Stimulated activated CD4-positive, alpha-beta T cell treated with anti-CD3 and anti-CD28 coated beads, TNF-alpha, amount 100 ng/mL, for 24 hours (primary cell): ENCODE data around the gene FAM3D.

ENCODE experiments used
- DNase-seq, 3 experiments: peaks; one replicate each; pipeline ENCODE4 v3.0.0-alpha.2; 2020; ENCODE audit warnings: low read depth in 3 of 3

Gene FAM3D

DNA sequence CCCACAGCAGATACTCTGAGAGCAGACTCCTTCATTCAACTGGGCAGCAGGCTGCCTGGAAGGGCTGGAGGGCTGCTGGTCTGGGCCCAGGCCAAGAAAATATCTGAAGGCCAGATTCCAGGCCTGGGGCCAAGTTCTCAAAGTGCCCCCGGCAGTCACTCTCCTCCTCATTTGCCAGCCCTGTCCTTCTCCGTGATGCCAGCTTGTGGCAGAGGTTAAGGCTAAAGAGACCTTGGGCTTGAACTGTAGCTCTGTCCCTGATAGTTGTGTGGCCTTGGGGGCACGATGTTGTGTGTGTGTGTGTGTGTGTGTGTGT, 39.0 kb downstream of the FAM3D start:
- no peak for DNase-seq

DNA sequence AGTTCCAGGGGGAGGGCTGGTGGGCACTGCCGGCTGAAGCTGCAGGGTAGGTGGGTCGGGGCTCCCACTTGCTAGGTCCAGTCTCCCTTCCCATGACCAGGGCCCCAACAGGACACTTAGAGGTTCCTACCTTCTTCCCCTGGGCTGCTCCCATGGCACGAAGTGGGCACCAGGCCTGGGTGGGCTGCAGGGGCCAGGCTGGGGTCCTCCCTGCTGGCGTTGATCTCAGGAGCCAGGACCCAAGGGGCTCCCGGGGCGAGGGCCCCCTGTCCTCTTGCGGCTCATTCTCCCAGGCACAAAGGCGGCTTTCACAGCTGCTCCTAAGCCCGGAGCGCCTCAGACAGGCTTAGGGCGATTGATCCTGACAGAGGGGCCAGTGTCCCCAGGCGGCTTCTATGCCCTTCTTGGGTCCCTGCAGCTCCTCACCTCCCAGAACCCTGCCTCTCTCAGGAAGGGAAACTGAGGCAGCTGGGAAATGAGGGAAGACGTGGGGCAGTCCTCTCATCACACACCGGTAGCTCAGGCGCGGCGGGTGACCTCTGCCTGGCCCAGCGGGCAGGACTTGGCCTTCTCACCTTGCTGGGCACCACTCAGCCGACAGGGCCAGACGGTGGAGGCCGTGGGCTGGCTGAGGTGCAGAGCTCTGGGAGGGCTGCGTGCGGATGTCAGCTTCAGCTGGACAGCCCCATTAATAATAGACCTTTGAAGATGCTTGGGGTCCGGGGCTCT, 39.6 kb downstream of the FAM3D start:
- no peak for DNase-seq

- DNase-seq = no peak
Measured at GRCh38 chr3:58625196-58625824, 41.3 kb downstream of the FAM3D start.

DNA sequence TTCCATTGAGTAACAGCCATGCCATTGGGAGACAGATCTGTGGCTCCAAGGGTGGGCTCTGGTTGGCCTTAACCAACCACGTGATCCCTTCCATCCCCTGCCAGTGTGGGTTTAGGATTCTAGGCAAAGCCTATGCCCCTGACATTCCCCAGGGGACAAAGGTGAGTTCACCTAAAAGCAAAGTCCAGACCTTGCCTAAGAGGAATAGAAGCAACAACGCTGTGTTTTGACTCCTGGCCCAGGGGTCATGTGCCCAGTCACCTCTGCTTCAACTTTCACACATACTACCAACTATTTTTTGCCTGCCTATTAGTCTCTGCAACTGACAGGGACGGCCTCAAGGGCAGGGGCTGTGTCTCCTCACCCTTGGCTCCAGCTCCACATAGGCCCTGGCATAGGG, 42.0 kb downstream of the FAM3D start:
- DNase-seq = no peak

DNA sequence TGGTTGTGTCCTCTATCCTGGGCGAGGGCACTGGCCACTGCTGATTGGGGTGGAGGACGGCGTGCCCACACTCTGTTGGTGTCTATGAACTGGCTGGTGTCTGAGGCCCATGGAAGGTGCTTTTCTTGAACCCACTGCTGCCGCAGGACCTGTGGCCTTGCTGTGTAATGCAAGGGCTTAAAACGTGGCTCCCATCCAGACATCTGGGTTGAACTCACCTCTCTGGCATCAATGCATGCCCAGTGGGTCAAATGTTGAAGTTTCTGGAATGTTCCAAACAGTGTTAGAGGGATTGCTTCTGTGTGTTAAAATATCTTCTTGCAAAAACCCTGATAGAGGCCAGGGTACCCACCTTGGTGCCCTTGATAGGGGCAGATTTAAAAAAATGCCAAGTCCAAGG, 42.6 kb downstream of the FAM3D start:
- no peak for DNase-seq

- DNase-seq = no peak
Measured at GRCh38 chr3:58623478-58623877, 43.1 kb downstream of the FAM3D start.

DNA sequence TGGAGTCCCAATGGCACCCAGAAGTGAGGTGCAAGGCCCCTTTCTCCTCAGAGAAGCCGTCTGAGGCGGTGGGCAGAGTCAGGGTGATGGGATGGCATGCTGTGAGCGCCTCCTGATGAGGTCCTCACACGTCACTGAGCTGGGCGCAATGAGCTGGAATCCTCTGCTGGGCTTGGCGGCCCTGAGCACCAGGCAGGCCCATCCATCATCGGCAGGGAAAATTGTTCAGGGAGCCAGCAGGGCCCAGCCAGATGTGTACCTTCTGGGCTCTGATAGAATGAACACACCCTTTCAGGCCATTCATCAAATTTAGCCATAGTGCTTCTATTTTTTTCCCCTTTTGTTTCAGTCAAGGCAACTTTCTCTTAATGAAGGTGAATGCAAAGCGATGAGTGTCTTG, 43.7 kb downstream of the FAM3D start:
- DNase-seq = no peak

DNA sequence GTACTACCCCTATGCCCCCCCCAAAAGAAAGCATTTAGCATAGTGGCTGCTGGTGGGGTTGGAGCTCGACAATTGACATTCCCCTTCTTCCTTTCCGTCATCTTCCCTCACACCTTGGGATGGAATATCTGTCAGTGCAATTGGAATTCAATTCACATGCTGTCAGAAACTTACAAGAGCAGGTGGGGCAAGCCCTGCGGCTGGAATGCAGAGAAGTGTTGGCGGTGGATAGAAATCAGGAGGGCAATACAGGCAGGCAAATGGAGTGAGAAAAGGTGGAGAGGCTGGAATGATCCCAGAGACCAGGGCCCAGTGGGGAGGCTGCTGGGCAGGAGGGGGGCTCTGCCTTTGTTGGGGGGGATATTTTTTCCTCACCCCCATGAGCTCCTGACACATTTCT, 44.1 kb downstream of the FAM3D start:
- DNase-seq = no peak

DNA sequence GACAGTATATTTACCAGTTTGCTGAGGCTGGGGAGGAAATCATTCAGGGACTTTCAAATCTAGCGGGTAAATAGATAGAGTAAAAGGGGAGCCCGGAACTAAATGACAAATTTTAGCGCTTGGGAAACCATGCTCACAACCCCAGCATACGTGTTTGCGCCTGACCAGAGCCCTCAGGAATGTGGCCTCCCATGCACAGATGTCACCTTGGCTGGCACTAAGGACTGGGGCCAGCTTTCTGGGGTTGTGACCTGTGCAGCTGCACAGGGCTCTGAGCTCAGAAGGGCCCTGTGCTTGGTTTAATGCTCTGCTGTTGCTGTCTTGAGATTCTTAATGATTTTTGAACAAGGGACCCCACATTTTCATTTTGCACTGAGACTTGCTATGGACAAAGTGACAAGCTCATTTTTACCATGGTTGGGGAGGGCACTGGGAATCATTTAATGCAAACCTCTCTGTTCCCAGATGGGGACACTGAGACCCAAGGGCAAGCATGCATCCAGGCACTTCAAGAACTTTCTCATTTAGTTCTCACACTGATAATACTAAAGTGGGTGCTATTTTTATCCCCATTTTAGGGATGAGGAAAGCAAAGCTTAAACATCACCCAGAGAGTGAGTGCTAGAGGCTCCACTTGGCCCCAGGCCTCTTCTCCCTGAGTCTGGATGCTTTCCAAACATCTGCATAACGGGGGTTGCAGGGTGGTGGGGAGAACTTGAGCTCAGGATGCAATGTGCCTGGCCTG, 45.3 kb downstream of the FAM3D start:
- no peak for DNase-seq

DNA sequence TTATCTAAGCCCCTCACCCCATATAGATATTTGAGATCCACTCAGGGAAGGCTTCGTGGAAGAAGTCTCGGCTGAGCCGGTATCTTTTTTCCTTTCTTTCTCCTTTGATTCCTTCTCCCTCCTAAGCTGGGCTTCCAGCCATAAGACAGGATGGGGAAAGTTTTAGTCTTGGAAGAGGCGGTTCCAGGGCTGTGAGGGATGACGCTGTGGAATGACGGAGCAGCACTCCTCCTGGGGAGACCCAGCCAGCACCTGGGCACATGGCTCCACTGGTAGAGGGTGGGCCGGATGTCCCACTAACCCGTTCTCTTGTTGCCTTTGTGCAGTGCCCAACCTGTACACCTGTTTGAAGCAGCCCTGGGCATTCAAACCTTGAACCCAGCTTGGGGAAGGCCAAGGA, 46.2 kb downstream of the FAM3D start:
- no peak for DNase-seq

- no peak for DNase-seq
Measured at GRCh38 chr3:58617338-58617761, 49.2 kb downstream of the FAM3D start.

DNA sequence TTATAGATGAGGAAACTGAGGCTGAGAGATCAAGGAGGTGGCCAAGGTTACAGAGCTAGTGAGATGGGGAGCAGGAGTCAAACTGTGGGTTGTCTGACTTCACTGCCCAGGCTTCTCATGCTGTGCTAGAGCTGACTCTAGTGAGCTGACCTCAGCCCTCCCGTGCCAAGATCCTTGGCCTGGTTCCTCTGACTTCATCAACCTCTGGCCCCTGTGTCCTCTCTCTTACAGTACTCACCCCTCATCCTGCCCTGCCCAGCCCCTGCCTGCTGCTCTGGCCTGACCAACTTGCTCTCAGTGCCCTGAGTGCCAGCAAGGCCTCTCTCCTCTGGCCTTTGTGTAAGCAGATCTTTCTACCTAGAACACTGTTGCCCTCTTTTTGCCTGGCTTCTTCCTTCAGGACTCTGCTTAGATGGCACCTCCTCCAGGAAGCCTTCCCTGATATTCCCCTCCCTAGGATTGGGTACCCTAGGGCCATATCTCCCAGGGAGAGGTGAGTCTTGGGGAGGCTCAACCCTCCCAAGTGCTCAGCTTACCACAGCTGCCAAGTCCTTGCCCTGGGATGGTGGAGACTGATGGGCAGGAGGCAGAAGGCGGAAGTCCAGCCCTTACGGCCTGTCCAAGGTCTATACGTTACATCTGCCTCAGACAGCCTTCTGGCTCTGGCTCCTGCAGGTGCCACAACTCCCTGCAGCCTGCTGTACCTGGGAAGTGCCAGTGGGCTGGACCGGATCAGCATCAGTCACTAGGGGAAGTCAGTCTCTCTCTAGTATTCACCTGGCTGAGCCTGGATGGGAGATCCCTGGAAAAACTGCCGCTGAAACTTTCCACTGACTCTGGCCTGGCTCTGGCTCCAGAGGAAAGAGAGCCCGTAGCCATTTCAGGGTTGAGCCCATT, 53.1 kb downstream of the FAM3D start:
- no peak for DNase-seq

GRCh38 chr3:58612830-58613229, 53.7 kb downstream of the FAM3D start:
- DNase-seq = no peak

DNA sequence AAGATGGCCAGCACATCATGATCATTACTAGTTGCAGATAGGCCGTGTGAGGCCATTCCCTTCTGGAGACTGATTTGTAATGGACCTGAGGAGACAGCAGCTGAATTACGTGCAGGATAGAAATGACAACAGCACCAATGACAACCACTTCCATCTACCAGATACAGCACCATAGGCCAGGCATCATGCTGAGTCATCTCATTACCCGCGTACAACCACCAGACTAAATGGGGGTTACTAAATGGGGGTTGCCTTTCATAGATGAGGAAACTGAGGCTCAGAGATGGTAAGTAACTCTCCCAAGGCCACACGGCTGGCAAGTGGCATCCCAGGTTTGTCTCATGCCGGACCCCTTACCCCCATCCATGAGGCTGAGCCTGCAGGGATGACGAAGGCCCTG, 56.6 kb downstream of the FAM3D start:
- DNase-seq = no peak

- DNase-seq = no peak
Measured at GRCh38 chr3:58608648-58609047, 57.9 kb downstream of the FAM3D start.

- no peak for DNase-seq
Measured at GRCh38 chr3:58607816-58608215, 58.8 kb downstream of the FAM3D start.

DNA sequence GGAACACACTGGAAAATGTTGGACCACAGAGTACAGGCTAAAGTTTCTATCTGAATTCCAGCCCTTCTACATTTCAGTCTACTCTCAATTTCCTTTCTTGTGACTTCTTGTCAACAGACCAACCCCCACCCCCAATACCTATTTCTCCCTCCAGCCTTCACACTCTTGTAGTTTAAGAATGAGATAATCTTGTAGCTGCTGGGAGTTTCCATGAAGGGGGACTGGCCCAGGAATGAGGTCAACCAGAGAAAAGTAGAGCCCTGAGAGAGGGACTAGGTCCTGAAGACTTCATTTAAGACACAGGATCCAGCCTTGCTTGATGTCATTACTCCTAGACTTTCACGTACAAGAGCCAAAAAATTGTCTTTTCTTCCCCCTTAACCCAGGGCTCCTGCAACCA, 59.9 kb downstream of the FAM3D start:
- DNase-seq = no peak

DNA sequence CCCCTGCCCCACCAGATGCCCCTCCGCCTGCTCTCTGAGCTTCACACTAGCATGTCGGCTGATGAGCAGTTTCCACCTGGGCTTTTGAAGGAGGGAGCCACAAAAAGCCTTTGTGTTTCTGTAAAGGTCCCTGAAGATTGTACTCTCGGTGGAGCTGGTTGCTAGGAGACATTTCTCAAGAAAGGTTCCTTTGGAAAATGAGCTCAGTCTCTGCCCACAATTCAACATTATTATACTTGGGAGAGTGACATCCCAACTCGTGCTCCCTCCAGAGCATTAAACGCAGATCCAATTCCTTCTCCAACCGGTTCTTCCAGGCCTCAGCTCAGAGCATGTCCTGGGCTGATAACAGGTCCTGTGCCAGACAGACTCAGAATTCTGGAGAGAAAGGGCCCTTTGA, 62.5 kb downstream of the FAM3D start:
- DNase-seq = no peak

DNA sequence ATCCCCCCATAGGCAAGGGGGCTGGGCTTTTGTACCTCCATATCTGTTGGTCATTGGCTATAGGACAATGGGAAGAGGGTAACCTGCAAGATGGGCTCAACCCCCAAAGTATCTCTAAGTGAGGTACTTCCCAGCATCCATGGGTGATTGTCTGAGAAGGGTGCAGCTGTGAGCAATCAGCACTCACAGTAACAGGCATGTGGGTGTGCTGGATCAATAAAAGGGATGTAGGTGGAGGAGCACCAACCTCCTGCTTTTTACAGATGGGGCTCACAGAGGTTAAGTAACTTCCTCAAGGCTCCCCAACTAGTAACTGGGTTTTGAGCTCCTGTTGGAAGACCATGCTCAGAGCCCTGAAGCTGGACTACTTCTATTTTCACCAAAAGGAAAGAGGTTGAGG, 63.0 kb downstream of the FAM3D start:
- DNase-seq = no peak

- no peak for DNase-seq
Measured at GRCh38 chr3:58597770-58598310, 68.7 kb downstream of the FAM3D start.

GRCh38 chr3:58596834-58597518, 69.6 kb downstream of the FAM3D start:
- no peak for DNase-seq
